Uterus (tissue), 2 donors: ENCODE results near the gene CUBN.

Experiments used
- POLR2A ChIP-seq, 2 donors: fragments of 450-650 bp; IDR thresholded peaks; one replicate each; pipeline ENCODE4 v1.6.1; 2016; ENCODE audit warnings: antibody characterized with exemption in 2 of 2, mild to moderate bottlenecking in 1 of 2, moderate library complexity in 1 of 2
- TF ChIP-seq, protein P1 (sequence below), 4 experiments: fragments of 200-600 bp in 2 of 4; fragments of 450-650 bp in 2 of 4; sonication (generic) in 2 of 4; IDR thresholded peaks; one replicate each; pipeline ENCODE4 v1.5.1; 2016 to 2019; ENCODE audit warnings: antibody characterized with exemption in 4 of 4, mild to moderate bottlenecking in 2 of 4, moderate library complexity in 1 of 4

DNA sequence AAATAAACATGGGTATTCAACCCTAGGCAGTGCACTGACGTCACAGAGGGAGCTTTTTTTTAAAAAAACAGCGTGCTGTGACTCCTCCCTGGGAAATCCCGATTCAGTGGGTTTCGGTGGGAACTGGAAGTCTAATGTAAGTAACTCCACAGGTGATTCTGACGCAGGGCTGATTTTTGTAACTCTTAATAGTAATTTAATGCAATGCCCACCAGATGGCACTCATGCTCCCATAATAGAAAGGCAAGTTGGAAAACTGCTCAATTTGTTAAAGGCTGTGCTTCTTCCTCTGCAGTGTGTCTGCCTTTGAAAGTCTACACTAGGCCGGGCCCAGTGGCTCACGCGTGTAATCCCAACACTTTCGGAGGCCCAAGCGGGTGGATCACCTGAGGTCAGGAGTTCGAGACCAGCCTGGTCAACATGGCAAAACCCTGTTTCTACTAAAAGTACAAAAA lies 301.5 kb downstream of the CUBN start:
- TF ChIP-seq, protein P1, sequence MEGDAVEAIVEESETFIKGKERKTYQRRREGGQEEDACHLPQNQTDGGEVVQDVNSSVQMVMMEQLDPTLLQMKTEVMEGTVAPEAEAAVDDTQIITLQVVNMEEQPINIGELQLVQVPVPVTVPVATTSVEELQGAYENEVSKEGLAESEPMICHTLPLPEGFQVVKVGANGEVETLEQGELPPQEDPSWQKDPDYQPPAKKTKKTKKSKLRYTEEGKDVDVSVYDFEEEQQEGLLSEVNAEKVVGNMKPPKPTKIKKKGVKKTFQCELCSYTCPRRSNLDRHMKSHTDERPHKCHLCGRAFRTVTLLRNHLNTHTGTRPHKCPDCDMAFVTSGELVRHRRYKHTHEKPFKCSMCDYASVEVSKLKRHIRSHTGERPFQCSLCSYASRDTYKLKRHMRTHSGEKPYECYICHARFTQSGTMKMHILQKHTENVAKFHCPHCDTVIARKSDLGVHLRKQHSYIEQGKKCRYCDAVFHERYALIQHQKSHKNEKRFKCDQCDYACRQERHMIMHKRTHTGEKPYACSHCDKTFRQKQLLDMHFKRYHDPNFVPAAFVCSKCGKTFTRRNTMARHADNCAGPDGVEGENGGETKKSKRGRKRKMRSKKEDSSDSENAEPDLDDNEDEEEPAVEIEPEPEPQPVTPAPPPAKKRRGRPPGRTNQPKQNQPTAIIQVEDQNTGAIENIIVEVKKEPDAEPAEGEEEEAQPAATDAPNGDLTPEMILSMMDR (IDR thresholded peaks at IDR 0.05), result peak; percentile 57 to 67 (median 66)
- no peak for TF ChIP-seq POLR2A (IDR thresholded peaks at IDR 0.05)
